Tibial artery (tissue), 4 donors: ENCODE results near the gene MARCHF4.

ENCODE experiments used
- DNase-seq, 2 donors: peaks; one replicate each; pipeline ENCODE4 v3.0.0-alpha.2; 2019
- H3K27ac ChIP-seq, 2 donors: fragments of 200-600 bp; sonication (generic) in 1 of 2; 1 replicate in 1 of 2; 2 replicates in 1 of 2; pipeline ENCODE4 v1.5.1; 2018 to 2019; ENCODE audit warnings: mild to moderate bottlenecking in 1 of 2
- H3K27me3 ChIP-seq, 2 donors: fragments of 200-600 bp; sonication (generic) in 1 of 2; one replicate each; pipeline versions ENCODE4 v1.5.1 to v1.6.0; 2016 to 2019
- H3K36me3 ChIP-seq, 3 donors: fragments of 200-600 bp; sonication (generic) in 2 of 3; one replicate each; pipeline ENCODE4 v1.5.1; 2016 to 2019; ENCODE audit warnings: mild to moderate bottlenecking in 2 of 3
- H3K4me1 ChIP-seq, 4 donors: fragments of 200-600 bp; sonication (generic) in 2 of 4; 1 replicate in 3 of 4; 2 replicates in 1 of 4; pipeline ENCODE4 v1.5.1; 2016 to 2019
- H3K4me3 ChIP-seq, 2 donors: fragments of 200-600 bp; sonication (generic) in 1 of 2; 1 replicate in 1 of 2; 2 replicates in 1 of 2; pipeline ENCODE4 v1.5.1; 2018 to 2019; ENCODE audit warnings: mild to moderate bottlenecking in 2 of 2
- H3K9me3 ChIP-seq, 3 donors: fragments of 200-600 bp; sonication (generic) in 1 of 3; one replicate each; pipeline ENCODE4 v1.5.1; 2016 to 2019
- CTCF ChIP-seq, 2 experiments: fragments of 200-600 bp in 1 of 2; fragments of 450-650 bp in 1 of 2; IDR thresholded peaks; one replicate each; pipeline ENCODE4 v1.5.1; 2017 to 2019; ENCODE audit warnings: antibody characterized with exemption in 2 of 2, mild to moderate bottlenecking in 1 of 2, moderate library complexity in 1 of 2
- intact Hi-C: fragments of 100-400 bp; cut with DNase I; formaldehyde crosslinking; loops from one replicate; pipeline ENCODE4 v1.15.0; 2023; ENCODE audit warnings: low total_unique reads

MARCHF4 gene

GRCh38 chr2:216414772-216415319 lies 42.6 kb upstream of the MARCHF4 start:
- Histone ChIP-seq H3K36me3 (peaks cover 23 to 28% (median 25%) of the 10 kb centered on the region in 3 donors), H3K4me1 (peaks cover 0 to 7% (median 4%) of the 10 kb centered on the region in 4 donors), H3K27ac (no peak overlapping the region), H3K9me3 (no peaks in the 10 kb centered on the region), H3K27me3 (no peaks in the 10 kb centered on the region), H3K4me3 (no peak overlapping the region)
- intact Hi-C loops: no loop called here
- DNase-seq: no peak
- no peak for TF ChIP-seq CTCF (IDR thresholded peaks at IDR 0.05)

GRCh38 chr2:216413882-216414281 lies 41.6 kb upstream of the MARCHF4 start:
- no peak overlapping the region for H3K27ac ChIP-seq
- no peak for DNase-seq
- H3K4me1 ChIP-seq: peaks cover 0 to 7% (median 4%) of the 10 kb centered on the region in 4 donors
- peaks cover 18 to 28% (median 25%) of the 10 kb centered on the region in 3 donors for H3K36me3 ChIP-seq
- intact Hi-C loops: no loop called here
- TF ChIP-seq CTCF (IDR thresholded peaks at IDR 0.05): no peak
- no peaks in the 10 kb centered on the region for H3K9me3 ChIP-seq
- no peaks in the 10 kb centered on the region for H3K27me3 ChIP-seq
- no peak overlapping the region for H3K4me3 ChIP-seq

- H3K27ac ChIP-seq: peak within 1 kb of the TSS; percentile 90 to 95
- H3K4me3 ChIP-seq: peak within 1 kb of the TSS; percentile 71 to 91
- intact Hi-C loops: no loop called here
- peaks cover 18 to 22% (median 19%) of the 10 kb centered on the region in 3 donors for H3K36me3 ChIP-seq
- no peaks in the 10 kb centered on the region for H3K9me3 ChIP-seq
- no peak for TF ChIP-seq CTCF (IDR thresholded peaks at IDR 0.05)
- peaks cover 0 to 7% (median 4%) of the 10 kb centered on the region in 4 donors for H3K4me1 ChIP-seq
- DNase-seq: peak; percentile 99
- peaks cover 0 to 5% of the 10 kb centered on the region in 2 donors for H3K27me3 ChIP-seq
Observed at GRCh38 chr2:216412022-216412999, 40.0 kb upstream of the MARCHF4 start, which contains the start of gene SMARCAL1. Gene SMARCAL1, plus strand, starts transcription at chr2:216412484. Its CDS starts 2,221 bp downstream, at chr2:216414705.

GRCh38 chr2:216410550-216410949 lies 38.3 kb upstream of the MARCHF4 start:
- no peak for DNase-seq
- peaks cover 6 to 11% (median 9%) of the 10 kb centered on the region in 3 donors for H3K36me3 ChIP-seq
- peaks cover 0 to 10% of the 10 kb centered on the region in 2 donors for H3K27me3 ChIP-seq
- peaks cover 0 to 7% (median 4%) of the 10 kb centered on the region in 4 donors for H3K4me1 ChIP-seq
- intact Hi-C loops: no loop called here
- H3K9me3 ChIP-seq: no peaks in the 10 kb centered on the region
- no peak overlapping the region for H3K27ac ChIP-seq
- no peak for TF ChIP-seq CTCF (IDR thresholded peaks at IDR 0.05)
- H3K4me3 ChIP-seq: no peak overlapping the region

GRCh38 chr2:216408426-216409290 lies 36.4 kb upstream of the MARCHF4 start:
- Histone ChIP-seq H3K27me3 (peaks cover 0 to 10% of the 10 kb centered on the region in 2 donors), H3K4me1 (peaks cover 0 to 7% (median 4%) of the 10 kb centered on the region in 4 donors), H3K36me3 (no peaks in the 10 kb centered on the region), H3K27ac (no peak overlapping the region), H3K9me3 (no peaks in the 10 kb centered on the region), H3K4me3 (no peak overlapping the region)
- DNase-seq: no peak
- TF ChIP-seq CTCF (IDR thresholded peaks at IDR 0.05): no peak
- intact Hi-C loops: no loop called here
